Measurements from ENCODE around the gene KLF4.

Gene KLF4

GRCh38 chr9:107447834-107448233 lies 41.7 kb downstream of the KLF4 start:
- no peak for TF ChIP-seq TAF1 (IDR thresholded peaks at IDR 0.05; ENCODE audit: borderline replicate concordance, insufficient read depth, low read length)
- no peak for TF ChIP-seq FOXP2 (optimal IDR thresholded peaks at IDR 0.05; ENCODE audit: borderline replicate concordance, extremely low read depth, extremely low read length, insufficient read depth)
- TF ChIP-seq POLR2AphosphoS5 (IDR thresholded peaks at IDR 0.05; ENCODE audit: low read depth, low read length), result no peak
- no peak for TF ChIP-seq REST (IDR thresholded peaks at IDR 0.05; ENCODE audit: insufficient read depth in 1 of 2, low read depth in 2 of 2, low read length in 2 of 2)
- TF ChIP-seq SIN3A (IDR thresholded peaks at IDR 0.05; ENCODE audit: borderline replicate concordance, insufficient read depth, low read length), result no peak

GRCh38 chr9:107447081-107447480 lies 42.5 kb downstream of the KLF4 start:
- no peak for TF ChIP-seq SIN3A (IDR thresholded peaks at IDR 0.05; ENCODE audit: borderline replicate concordance, insufficient read depth, low read length)
- no peak for TF ChIP-seq REST (IDR thresholded peaks at IDR 0.05; ENCODE audit: insufficient read depth in 1 of 2, low read depth in 2 of 2, low read length in 2 of 2)
- no peak for TF ChIP-seq TAF1 (IDR thresholded peaks at IDR 0.05; ENCODE audit: borderline replicate concordance, insufficient read depth, low read length)
- TF ChIP-seq POLR2AphosphoS5 (IDR thresholded peaks at IDR 0.05; ENCODE audit: low read depth, low read length), result no peak
- no peak for TF ChIP-seq FOXP2 (optimal IDR thresholded peaks at IDR 0.05; ENCODE audit: borderline replicate concordance, extremely low read depth, extremely low read length, insufficient read depth)

- TF ChIP-seq REST (IDR thresholded peaks at IDR 0.05; ENCODE audit: insufficient read depth in 1 of 2, low read depth in 2 of 2, low read length in 2 of 2), result no peak
- no peak for TF ChIP-seq POLR2AphosphoS5 (IDR thresholded peaks at IDR 0.05; ENCODE audit: low read depth, low read length)
- no peak for TF ChIP-seq SIN3A (IDR thresholded peaks at IDR 0.05; ENCODE audit: borderline replicate concordance, insufficient read depth, low read length)
- no peak for TF ChIP-seq TAF1 (IDR thresholded peaks at IDR 0.05; ENCODE audit: borderline replicate concordance, insufficient read depth, low read length)
- no peak for TF ChIP-seq FOXP2 (optimal IDR thresholded peaks at IDR 0.05; ENCODE audit: borderline replicate concordance, extremely low read depth, extremely low read length, insufficient read depth)
Observed at GRCh38 chr9:107446491-107446890, 43.1 kb downstream of the KLF4 start.

GRCh38 chr9:107443786-107444185 lies 45.8 kb downstream of the KLF4 start:
- TF ChIP-seq SIN3A (IDR thresholded peaks at IDR 0.05; ENCODE audit: borderline replicate concordance, insufficient read depth, low read length) (no peak), TAF1 (IDR thresholded peaks at IDR 0.05; ENCODE audit: borderline replicate concordance, insufficient read depth, low read length) (no peak)

- TF ChIP-seq REST (IDR thresholded peaks at IDR 0.05; ENCODE audit: insufficient read depth in 1 of 2, low read depth in 2 of 2, low read length in 2 of 2) (no peak), TAF1 (IDR thresholded peaks at IDR 0.05; ENCODE audit: borderline replicate concordance, insufficient read depth, low read length) (no peak)
Observed at GRCh38 chr9:107439991-107440456, 49.5 kb downstream of the KLF4 start.

All from PFSK-1 (cell line).